Uterus (tissue), 2 donors: ENCODE data around the gene MCTP2.

Source experiments
- POLR2A ChIP-seq, 2 donors: fragments of 450-650 bp; IDR thresholded peaks; one replicate each; pipeline ENCODE4 v1.6.1; 2016; ENCODE audit warnings: antibody characterized with exemption in 2 of 2, mild to moderate bottlenecking in 1 of 2, moderate library complexity in 1 of 2
- TF ChIP-seq, protein P1 (sequence below), 4 experiments: fragments of 200-600 bp in 2 of 4; fragments of 450-650 bp in 2 of 4; sonication (generic) in 2 of 4; IDR thresholded peaks; one replicate each; pipeline ENCODE4 v1.5.1; 2016 to 2019; ENCODE audit warnings: antibody characterized with exemption in 4 of 4, mild to moderate bottlenecking in 2 of 4, moderate library complexity in 1 of 4

DNA sequence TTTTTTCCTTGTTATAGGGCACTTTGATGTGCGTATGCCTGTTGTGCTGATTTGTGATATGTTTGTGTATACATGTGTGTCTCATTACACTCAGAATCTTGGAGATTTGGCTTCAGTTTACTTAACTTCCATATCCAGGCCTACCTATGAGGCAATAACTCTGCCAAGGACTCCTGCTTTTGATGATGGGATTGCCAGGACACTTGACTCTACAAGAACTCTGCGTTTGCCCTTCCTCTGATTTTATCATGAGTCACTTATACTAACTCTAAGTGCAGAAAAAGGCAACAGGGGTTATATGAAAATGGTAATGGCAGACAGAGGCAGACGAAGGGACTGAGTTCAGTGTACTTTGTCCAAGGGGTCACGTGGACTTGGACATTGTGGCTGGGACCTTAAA lies 33.6 kb downstream of the MCTP2 start:
- TF ChIP-seq, protein P1, sequence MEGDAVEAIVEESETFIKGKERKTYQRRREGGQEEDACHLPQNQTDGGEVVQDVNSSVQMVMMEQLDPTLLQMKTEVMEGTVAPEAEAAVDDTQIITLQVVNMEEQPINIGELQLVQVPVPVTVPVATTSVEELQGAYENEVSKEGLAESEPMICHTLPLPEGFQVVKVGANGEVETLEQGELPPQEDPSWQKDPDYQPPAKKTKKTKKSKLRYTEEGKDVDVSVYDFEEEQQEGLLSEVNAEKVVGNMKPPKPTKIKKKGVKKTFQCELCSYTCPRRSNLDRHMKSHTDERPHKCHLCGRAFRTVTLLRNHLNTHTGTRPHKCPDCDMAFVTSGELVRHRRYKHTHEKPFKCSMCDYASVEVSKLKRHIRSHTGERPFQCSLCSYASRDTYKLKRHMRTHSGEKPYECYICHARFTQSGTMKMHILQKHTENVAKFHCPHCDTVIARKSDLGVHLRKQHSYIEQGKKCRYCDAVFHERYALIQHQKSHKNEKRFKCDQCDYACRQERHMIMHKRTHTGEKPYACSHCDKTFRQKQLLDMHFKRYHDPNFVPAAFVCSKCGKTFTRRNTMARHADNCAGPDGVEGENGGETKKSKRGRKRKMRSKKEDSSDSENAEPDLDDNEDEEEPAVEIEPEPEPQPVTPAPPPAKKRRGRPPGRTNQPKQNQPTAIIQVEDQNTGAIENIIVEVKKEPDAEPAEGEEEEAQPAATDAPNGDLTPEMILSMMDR (IDR thresholded peaks at IDR 0.05) = no peak
- no peak for TF ChIP-seq POLR2A (IDR thresholded peaks at IDR 0.05)
